GM19452 (cell line): ENCODE measurements around the gene KREMEN2.

Source experiments
- ATAC-seq: cut with Tn5 transposase; IDR thresholded peaks from one replicate; pipeline ENCODE4 v1.9.1; 2021; ENCODE audit not compliant: unreplicated experiment

KREMEN2 gene

GRCh38 chr16:3000540-3000939, 36.5 kb downstream of the KREMEN2 start:
- no peak for ATAC-seq

GRCh38 chr16:3001316-3001715, 37.2 kb downstream of the KREMEN2 start:
- no peak for ATAC-seq

GRCh38 chr16:3003582-3004270, 39.7 kb downstream of the KREMEN2 start:
- peak; percentile 96 for ATAC-seq

GRCh38 chr16:3004319-3004718, 40.2 kb downstream of the KREMEN2 start:
- ATAC-seq, result no peak

- no peak for ATAC-seq
Measured at GRCh38 chr16:3004781-3005284, 40.8 kb downstream of the KREMEN2 start.

- no peak for ATAC-seq
Measured at GRCh38 chr16:3007059-3007956, 43.2 kb downstream of the KREMEN2 start.

- no peak for ATAC-seq
Measured at GRCh38 chr16:3007957-3008689, 44.0 kb downstream of the KREMEN2 start.

- ATAC-seq, result no peak
Measured at GRCh38 chr16:3008690-3009037, 44.6 kb downstream of the KREMEN2 start.

GRCh38 chr16:3009568-3010390, 45.7 kb downstream of the KREMEN2 start:
- ATAC-seq, result no peak

GRCh38 chr16:3010510-3010909, 46.4 kb downstream of the KREMEN2 start:
- no peak for ATAC-seq

- ATAC-seq, result no peak
Measured at GRCh38 chr16:3012246-3012645, 48.2 kb downstream of the KREMEN2 start.

- ATAC-seq, result no peak
Measured at GRCh38 chr16:3012828-3013420, 48.8 kb downstream of the KREMEN2 start, which contains the start of gene CLDN9. Gene CLDN9 (plus strand): TSS chr16:3012923. CDS start chr16:3013363, 440 bp downstream.

GRCh38 chr16:3013491-3013951, 49.4 kb downstream of the KREMEN2 start:
- ATAC-seq, result no peak

- no peak for ATAC-seq
Measured at GRCh38 chr16:3013998-3014690, 50.1 kb downstream of the KREMEN2 start.

GRCh38 chr16:3014971-3015370, 50.9 kb downstream of the KREMEN2 start:
- no peak for ATAC-seq

- ATAC-seq, result no peak
Measured at GRCh38 chr16:3015865-3016521, 51.9 kb downstream of the KREMEN2 start.

- ATAC-seq, result no peak
Measured at GRCh38 chr16:3017344-3017743, 53.3 kb downstream of the KREMEN2 start.
